GM23248 (cell line): ENCODE data around the gene LDLRAD4.

Experiments
- EZH2 ChIP-seq: fragments of 200-600 bp; sonication (generic); IDR thresholded peaks from 2 replicates; pipeline ENCODE4 v1.6.1; 2018; ENCODE audit warnings: antibody characterized with exemption, mild to moderate bottlenecking; ENCODE audit not compliant: insufficient read depth, poor library complexity, severe bottlenecking
- EZH2phosphoT487 ChIP-seq: fragments of 200-600 bp; sonication (generic); IDR thresholded peaks from 2 replicates; pipeline ENCODE4 v1.6.1; 2018; ENCODE audit warnings: antibody characterized with exemption, moderate library complexity, mild to moderate bottlenecking, low read depth; ENCODE audit not compliant: insufficient read depth

DNA sequence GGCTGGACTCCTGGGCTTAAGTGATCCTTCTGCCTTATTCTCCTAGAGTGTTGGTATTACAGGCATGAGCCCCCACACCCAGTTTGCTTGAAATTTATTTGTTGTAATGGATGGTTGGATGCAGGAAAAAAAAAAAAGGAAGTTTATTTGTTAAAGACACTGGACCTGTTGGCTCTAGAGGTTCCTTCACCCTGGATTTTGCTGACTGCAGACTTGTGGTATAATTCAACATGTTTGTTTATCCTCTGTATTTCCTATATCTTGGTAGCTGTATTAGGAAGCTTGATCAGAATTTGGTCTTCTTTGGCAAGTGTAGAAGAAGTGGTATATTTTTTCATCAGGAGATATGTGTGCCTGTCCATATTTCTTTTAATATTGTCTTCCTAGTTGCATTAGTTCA lies 138.7 kb downstream of the LDLRAD4 start:
- TF ChIP-seq EZH2phosphoT487, result no peak
- no peak for TF ChIP-seq EZH2
